ENCODE measurements around the gene CHMP3. TPM values are rescaled to one million over a fixed set of nuclear protein-coding genes. Genes with fewer than 3 reads are reported as not detected.

Gene CHMP3
- total and polyA plus RNA-seq, 2 of the 13 experiments (the other 11 are each of a cell fraction or from before 2014, with no cell fraction given), result 64.1 to 114 TPM

DNA sequence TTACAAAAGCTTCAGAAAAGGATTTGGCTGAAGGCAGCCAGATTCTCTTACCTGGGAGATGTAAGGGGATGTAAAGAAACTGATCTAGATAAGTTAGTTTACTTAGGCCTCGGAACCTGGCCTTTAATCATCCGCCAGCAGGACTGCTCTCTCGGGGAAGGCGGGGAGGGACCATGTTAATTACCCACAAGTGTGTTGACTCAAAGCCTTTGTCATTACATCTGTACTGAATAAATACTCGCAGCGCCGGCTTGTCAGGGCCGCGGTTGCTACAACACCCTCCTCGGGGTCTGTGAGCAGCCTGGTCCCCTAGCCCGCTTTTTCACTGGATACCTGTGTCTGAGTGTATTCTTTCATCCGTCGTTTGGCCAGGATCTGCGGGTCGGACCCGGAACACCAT, 6.7 kb downstream of the CHMP3 start (continued):
- TF ChIP-seq, protein P1, sequence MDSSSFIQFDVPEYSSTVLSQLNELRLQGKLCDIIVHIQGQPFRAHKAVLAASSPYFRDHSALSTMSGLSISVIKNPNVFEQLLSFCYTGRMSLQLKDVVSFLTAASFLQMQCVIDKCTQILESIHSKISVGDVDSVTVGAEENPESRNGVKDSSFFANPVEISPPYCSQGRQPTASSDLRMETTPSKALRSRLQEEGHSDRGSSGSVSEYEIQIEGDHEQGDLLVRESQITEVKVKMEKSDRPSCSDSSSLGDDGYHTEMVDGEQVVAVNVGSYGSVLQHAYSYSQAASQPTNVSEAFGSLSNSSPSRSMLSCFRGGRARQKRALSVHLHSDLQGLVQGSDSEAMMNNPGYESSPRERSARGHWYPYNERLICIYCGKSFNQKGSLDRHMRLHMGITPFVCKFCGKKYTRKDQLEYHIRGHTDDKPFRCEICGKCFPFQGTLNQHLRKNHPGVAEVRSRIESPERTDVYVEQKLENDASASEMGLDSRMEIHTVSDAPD (CRISPR knock-in tag; IDR thresholded peaks at IDR 0.05), result no peak
- TF ChIP-seq CCDC6 (CRISPR knock-in tag; IDR thresholded peaks at IDR 0.05) (no peak), RBAK (CRISPR knock-in tag; IDR thresholded peaks at IDR 0.05) (0 out of 2 replicates have a peak, but pooled peaks have one; percentile 20), ZNF331 (CRISPR knock-in tag; IDR thresholded peaks at IDR 0.05) (peak; percentile 78; the same call in 1 of the 2 replicates), HOMEZ (CRISPR knock-in tag; IDR thresholded peaks at IDR 0.05; ENCODE audit: low read depth) (peak; percentile 92; the same call in 1 of the 2 replicates), MAZ (IDR thresholded peaks at IDR 0.05; ENCODE audit: borderline replicate concordance, low read depth, low read length) (no peak), MAZ (CRISPR knock-in tag; IDR thresholded peaks at IDR 0.05; ENCODE audit: low read depth) (no peak), ZNF280B (CRISPR knock-in tag; IDR thresholded peaks at IDR 0.05; ENCODE audit: borderline replicate concordance) (peak; percentile 98), SIN3B (IDR thresholded peaks at IDR 0.05; ENCODE audit: low read length) (no peak), HOXD1 (CRISPR knock-in tag; IDR thresholded peaks at IDR 0.05) (peak; percentile 75; the same call in 1 of the 2 replicates), TBP (CRISPR knock-in tag; IDR thresholded peaks at IDR 0.05) (no peak), ZNF687 (CRISPR knock-in tag; IDR thresholded peaks at IDR 0.05) (peak; percentile 59), ZNF841 (CRISPR knock-in tag; IDR thresholded peaks at IDR 0.05; ENCODE audit: borderline replicate concordance) (no peak)
- TF ChIP-seq, protein P2, sequence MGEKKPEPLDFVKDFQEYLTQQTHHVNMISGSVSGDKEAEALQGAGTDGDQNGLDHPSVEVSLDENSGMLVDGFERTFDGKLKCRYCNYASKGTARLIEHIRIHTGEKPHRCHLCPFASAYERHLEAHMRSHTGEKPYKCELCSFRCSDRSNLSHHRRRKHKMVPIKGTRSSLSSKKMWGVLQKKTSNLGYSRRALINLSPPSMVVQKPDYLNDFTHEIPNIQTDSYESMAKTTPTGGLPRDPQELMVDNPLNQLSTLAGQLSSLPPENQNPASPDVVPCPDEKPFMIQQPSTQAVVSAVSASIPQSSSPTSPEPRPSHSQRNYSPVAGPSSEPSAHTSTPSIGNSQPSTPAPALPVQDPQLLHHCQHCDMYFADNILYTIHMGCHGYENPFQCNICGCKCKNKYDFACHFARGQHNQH (CRISPR knock-in tag; IDR thresholded peaks at IDR 0.05), result peak; percentile 72
- TF ChIP-seq, protein P3, sequence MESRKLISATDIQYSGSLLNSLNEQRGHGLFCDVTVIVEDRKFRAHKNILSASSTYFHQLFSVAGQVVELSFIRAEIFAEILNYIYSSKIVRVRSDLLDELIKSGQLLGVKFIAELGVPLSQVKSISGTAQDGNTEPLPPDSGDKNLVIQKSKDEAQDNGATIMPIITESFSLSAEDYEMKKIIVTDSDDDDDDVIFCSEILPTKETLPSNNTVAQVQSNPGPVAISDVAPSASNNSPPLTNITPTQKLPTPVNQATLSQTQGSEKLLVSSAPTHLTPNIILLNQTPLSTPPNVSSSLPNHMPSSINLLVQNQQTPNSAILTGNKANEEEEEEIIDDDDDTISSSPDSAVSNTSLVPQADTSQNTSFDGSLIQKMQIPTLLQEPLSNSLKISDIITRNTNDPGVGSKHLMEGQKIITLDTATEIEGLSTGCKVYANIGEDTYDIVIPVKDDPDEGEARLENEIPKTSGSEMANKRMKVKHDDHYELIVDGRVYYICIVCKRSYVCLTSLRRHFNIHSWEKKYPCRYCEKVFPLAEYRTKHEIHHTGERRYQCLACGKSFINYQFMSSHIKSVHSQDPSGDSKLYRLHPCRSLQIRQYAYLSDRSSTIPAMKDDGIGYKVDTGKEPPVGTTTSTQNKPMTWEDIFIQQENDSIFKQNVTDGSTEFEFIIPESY (CRISPR knock-in tag; IDR thresholded peaks at IDR 0.05), result peak; percentile 95

Data from HepG2 (cell line).